GM12878 (cell line): ENCODE results near the gene URI1.

ENCODE experiments used
- NFIC ChIP-seq: IDR thresholded peaks from 2 replicates; pipeline ENCODE4 v1.6.1; 2012; ENCODE audit warnings: low read depth, mild to moderate bottlenecking, inconsistent platforms, low read length, moderate library complexity
- ZNF592 ChIP-seq: fragments of 450-650 bp; IDR thresholded peaks from 2 replicates; pipeline ENCODE4 v1.6.1; 2017; ENCODE audit warnings: mild to moderate bottlenecking, moderate library complexity

- TF ChIP-seq NFIC (no peak), ZNF592 (no peak)
Observed at GRCh38 chr19:30059741-30060457, 117.9 kb downstream of the URI1 start.
